Panc1 (cell line): ENCODE measurements around the gene SLC7A5. TPM values are rescaled to one million over a fixed set of nuclear protein-coding genes. Genes with fewer than 3 reads are reported as not detected.
A peak's percentile ranks its signal among the peaks of the same experiment; 100 is the strongest.

Experiments used
- ATAC-seq: fragments of 200-7000 bp; cut with Tn5 transposase; 2 replicates; pipeline ENCODE4 v1.9.1; 2020; ENCODE audit warnings: mild to moderate bottlenecking, moderate library complexity
- BruUV-seq: library from RNA; stranded (reverse); fragments of 400-500 nt; replicated peaks from 2 replicates; lab custom pipeline; 2021; lab: Mats Ljungman, UMichigan
- CTCF ChIA-PET: fragments of 300-600 bp; sonication (Branson Sonifier 250); formaldehyde crosslinking; loops from one replicate; lab custom pipeline; 2022; ENCODE audit warnings: antibody characterized with exemption; lab: Charles Lee
- POLR2A ChIA-PET: fragments of 300-600 bp; sonication (Branson Sonifier 250); formaldehyde crosslinking; loops from one replicate; lab custom pipeline; 2022; ENCODE audit warnings: antibody characterized with exemption; lab: Charles Lee
- DNase-seq: peaks from one replicate; pipeline ENCODE4 v3.0.0-alpha.2; 2010; ENCODE audit warnings: low read depth, low spot score
- H3K27ac ChIP-seq: 2 replicates; pipeline ENCODE4 v1.5.1; 2011; ENCODE audit warnings: mild to moderate bottlenecking, low read length, inconsistent platforms
- H3K27me3 ChIP-seq: fragments of 200-500 bp; sonication (Bioruptor generic); 2 replicates; pipeline ENCODE4 v1.6.0; 2014; ENCODE audit warnings: low read length, inconsistent platforms; ENCODE audit not compliant: control insufficient read depth, insufficient read depth
- H3K36me3 ChIP-seq: fragments of 200-500 bp; sonication (Bioruptor generic); 2 replicates; pipeline ENCODE4 v1.5.1; 2014; ENCODE audit warnings: inconsistent platforms, mild to moderate bottlenecking, low read length, moderate library complexity; ENCODE audit not compliant: control insufficient read depth, insufficient read depth
- H3K4me1 ChIP-seq: 2 replicates; pipeline ENCODE4 v1.5.1; 2011; ENCODE audit warnings: inconsistent platforms, mild to moderate bottlenecking, low read length, moderate library complexity; ENCODE audit not compliant: control insufficient read depth, insufficient read depth
- H3K4me3 ChIP-seq, 2 experiments: 2 replicates each; pipeline ENCODE4 v1.5.1; 2011 to 2012; ENCODE audit warnings: low read depth in 2 of 2, low read length in 2 of 2, mild to moderate bottlenecking in 2 of 2, inconsistent platforms in 1 of 2, moderate library complexity in 1 of 2
- H3K9me3 ChIP-seq: fragments of 200-500 bp; sonication (Bioruptor generic); 2 replicates; pipeline ENCODE4 v1.5.1; 2014; ENCODE audit warnings: low read depth, mild to moderate bottlenecking, inconsistent platforms, low read length, moderate library complexity; ENCODE audit not compliant: control insufficient read depth, insufficient read depth
- CTCF ChIP-seq: fragments of 450-650 bp; IDR thresholded peaks from 2 replicates; pipeline ENCODE4 v1.5.1; 2017; ENCODE audit warnings: mild to moderate bottlenecking
- POLR2AphosphoS5 ChIP-seq: IDR thresholded peaks from 2 replicates; pipeline ENCODE4 v1.6.1; 2012; ENCODE audit warnings: mild to moderate bottlenecking, low read depth, low read length, moderate library complexity
- REST ChIP-seq, 2 experiments: IDR thresholded peaks; 2 replicates each; pipeline ENCODE4 v1.6.1; 2011 to 2012; ENCODE audit warnings: low read depth in 2 of 2, control low read depth in 1 of 2, low read length in 1 of 2, mild to moderate bottlenecking in 1 of 2, moderate library complexity in 1 of 2; ENCODE audit not compliant: insufficient read depth in 1 of 2
- SIN3A ChIP-seq: IDR thresholded peaks from 2 replicates; pipeline ENCODE4 v1.6.1; 2012; ENCODE audit warnings: low read depth, mild to moderate bottlenecking, low read length, moderate library complexity, borderline replicate concordance; ENCODE audit not compliant: insufficient read depth
- TCF7L2 ChIP-seq: IDR thresholded peaks from 2 replicates; pipeline ENCODE4 v1.6.1; 2011; ENCODE audit warnings: mild to moderate bottlenecking, low read depth, low read length, inconsistent platforms
- in situ Hi-C: cut with HindIII; loops from 2 replicates; pipeline ENCODE4 v1.10.0; 2016; ENCODE audit warnings: low sequenced_read_pairs, low pct_unique_long_range_greater_than_20kb
- intact Hi-C: fragments of 100-400 bp; cut with micrococcal nuclease; formaldehyde crosslinking; loops from one replicate; pipeline ENCODE4 v1.10.0; 2022; ENCODE audit not compliant: unreplicated experiment
- total RNA-seq: library from RNA; stranded (reverse); gene quantifications from one replicate; pipeline ENCODE4 v1.2.1, GENCODE V29; 2021; ENCODE audit not compliant: unreplicated experiment

SLC7A5 gene
- total RNA-seq, 1 experiment from 2014 or later = 231 TPM

- ChIA-PET CTCF (no interaction called here), POLR2A (interaction anchor here (0.6 kb wide), 1 partner anchor 14 kb away, joined by 3 read pairs; no protein-coding TSS in a partner anchor)
- BruUV-seq = no TSS peak
- Histone ChIP-seq H3K36me3 (peaks cover 4% of the 10 kb centered on the region), H3K27ac (peak overlapping the region; percentile 94), H3K9me3 (no peaks in the 10 kb centered on the region), H3K27me3 (no peaks in the 10 kb centered on the region), H3K4me3 (peak overlapping the region in 1 of 2 experiments; percentile 31; a peak in 3 of 4 replicates), H3K4me1 (peaks cover 76% of the 10 kb centered on the region)
- DNase-seq = no peak
- TF ChIP-seq SIN3A (0 out of 2 replicates have a peak, but pooled peaks have one; percentile 54), TCF7L2 (no peak), POLR2AphosphoS5 (peak; percentile 30)
- intact Hi-C loops (no loop called here), in situ Hi-C loops (no loop called here)
- peak; percentile 36 for ATAC-seq
Observed at GRCh38 chr16:87853411-87854052, 15.8 kb downstream of the SLC7A5 start.

GRCh38 chr16:87851601-87852000 is 17.7 kb downstream of the SLC7A5 start:
- Histone ChIP-seq H3K4me1 (peaks cover 85% of the 10 kb centered on the region), H3K36me3 (peaks cover 4% of the 10 kb centered on the region), H3K27ac (peak overlapping the region; percentile 94), H3K4me3 (no peak overlapping the region), H3K9me3 (no peaks in the 10 kb centered on the region), H3K27me3 (no peaks in the 10 kb centered on the region)
- in situ Hi-C loops (no loop called here), intact Hi-C loops (no loop called here)
- ATAC-seq (no peak), DNase-seq (no peak)
- ChIA-PET POLR2A (no interaction called here), CTCF (interaction anchor here (0.6 kb wide), 1 partner anchor 20 kb away, joined by 3 read pairs; no protein-coding TSS in a partner anchor)
- TF ChIP-seq CTCF (no peak; the same call in 1 of the 2 replicates), REST (IDR thresholded peaks at IDR 0.05; ENCODE audit: insufficient read depth in 1 of 2, low read depth in 2 of 2, low read length in 1 of 2) (no peak), SIN3A (no peak), TCF7L2 (no peak), POLR2AphosphoS5 (no peak)
- BruUV-seq = no TSS peak

GRCh38 chr16:87851141-87851587 is 18.1 kb downstream of the SLC7A5 start:
- intact Hi-C loops = no loop called here
- BruUV-seq = TSS peak; percentile 39
- DNase-seq (no peak), ATAC-seq (no peak)
- Histone ChIP-seq H3K4me3 (no peak overlapping the region), H3K4me1 (peaks cover 84% of the 10 kb centered on the region), H3K27me3 (no peaks in the 10 kb centered on the region), H3K36me3 (peaks cover 4% of the 10 kb centered on the region), H3K9me3 (no peaks in the 10 kb centered on the region), H3K27ac (peak overlapping the region; percentile 94)
- ChIA-PET CTCF (no interaction called here), POLR2A (no interaction called here)
- in situ Hi-C loops = no loop called here
- TF ChIP-seq SIN3A (no peak), POLR2AphosphoS5 (no peak), CTCF (no peak), TCF7L2 (no peak), REST (IDR thresholded peaks at IDR 0.05; ENCODE audit: insufficient read depth in 1 of 2, low read depth in 2 of 2, low read length in 1 of 2) (no peak)
